SH-SY5Y (cell line): Measurements from ENCODE around the gene CRELD2.

Source experiments
- GATA2 ChIP-seq: IDR thresholded peaks from 2 replicates; pipeline ENCODE4 v1.6.1; 2011; ENCODE audit warnings: mild to moderate bottlenecking, low read depth, low read length
- GATA3 ChIP-seq: IDR thresholded peaks from 2 replicates; pipeline ENCODE4 v1.6.1; 2011; ENCODE audit warnings: low read depth, mild to moderate bottlenecking, low read length, moderate library complexity

DNA sequence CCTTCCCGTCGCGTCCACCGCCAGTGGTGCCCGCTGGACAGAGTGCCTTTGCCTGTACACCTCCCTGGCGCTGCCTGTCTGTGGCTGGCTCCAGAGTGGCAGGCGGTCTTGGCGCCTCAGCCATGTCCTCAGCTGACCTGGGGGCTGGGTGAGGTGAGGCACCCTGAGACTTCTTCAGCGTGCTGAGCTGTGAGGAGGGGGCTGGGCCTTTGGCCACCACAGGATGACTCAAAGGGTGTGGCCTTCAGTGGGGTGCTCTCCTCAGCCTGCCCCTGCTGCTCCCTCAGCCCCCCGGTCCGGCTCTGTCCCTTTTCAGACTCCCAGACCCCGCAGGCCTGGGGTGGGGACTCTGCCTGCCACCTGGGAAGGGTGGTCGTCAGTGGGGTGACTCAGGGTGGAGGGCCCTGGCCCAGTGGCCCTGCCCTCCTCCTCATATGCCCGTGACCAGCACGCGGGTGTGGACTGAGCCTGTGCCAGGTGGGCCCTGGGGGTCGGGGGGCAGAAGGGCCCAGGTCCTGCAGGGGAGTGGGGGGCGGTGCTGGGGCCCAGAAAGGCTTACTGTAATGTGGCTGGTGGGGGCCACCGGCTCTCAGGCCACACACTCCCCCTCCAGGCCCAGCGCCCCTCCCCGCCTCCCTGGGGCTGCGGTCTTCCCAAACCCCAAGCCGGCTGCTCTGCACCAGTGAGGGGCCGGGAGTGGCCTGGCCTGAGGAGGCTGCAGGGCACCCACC, 15.9 kb downstream of the CRELD2 start:
- TF ChIP-seq GATA2 (no peak), GATA3 (no peak)
